CD14-positive monocyte (primary cell): ENCODE measurements around the gene SYTL3. TPM values are rescaled to one million over a fixed set of nuclear protein-coding genes. Genes with fewer than 3 reads are reported as not detected.
A peak's percentile ranks its signal among the peaks of the same experiment; 100 is the strongest.

ENCODE experiments used
- DNase-seq, 3 donors: peaks; one replicate each; pipeline ENCODE4 v3.0.0-alpha.2; 2011 to 2022
- H2AFZ ChIP-seq: 2 replicates; pipeline ENCODE4 v1.6.0; 2012; ENCODE audit warnings: mild to moderate bottlenecking, low read depth, low read length, inconsistent platforms; ENCODE audit not compliant: insufficient read depth, poor library complexity, severe bottlenecking
- H3K27ac ChIP-seq, 2 donors: 1 replicate in 1 of 2; 2 replicates in 1 of 2; pipeline ENCODE4 v1.5.1; 2012 to 2013; ENCODE audit warnings: low read length in 2 of 2, control low read depth in 1 of 2, inconsistent platforms in 1 of 2, low read depth in 1 of 2, mild to moderate bottlenecking in 1 of 2
- H3K27me3 ChIP-seq, 2 donors: one replicate each; pipeline versions ENCODE4 v1.6.0 to v1.6.1; 2011 to 2013; ENCODE audit warnings: low read length in 2 of 2; ENCODE audit not compliant: control insufficient read depth in 2 of 2, insufficient read depth in 2 of 2
- H3K36me3 ChIP-seq, 2 donors: replicated peaks in 1 of 2; 1 replicate in 1 of 2; 2 replicates in 1 of 2; pipeline versions ENCODE4 v1.5.1 to v1.6.1; 2012 to 2013; ENCODE audit warnings: low read length in 2 of 2, control low read depth in 1 of 2, inconsistent platforms in 1 of 2, mild to moderate bottlenecking in 1 of 2; ENCODE audit not compliant: insufficient read depth in 2 of 2, control insufficient read depth in 1 of 2
- H3K4me1 ChIP-seq, 2 donors: 1 replicate in 1 of 2; 2 replicates in 1 of 2; pipeline versions ENCODE4 v1.5.1 to v1.6.1; 2012 to 2013; ENCODE audit warnings: low read length in 2 of 2, control low read depth in 1 of 2, inconsistent platforms in 1 of 2, mild to moderate bottlenecking in 1 of 2, moderate library complexity in 1 of 2; ENCODE audit not compliant: insufficient read depth in 2 of 2, control insufficient read depth in 1 of 2
- H3K4me2 ChIP-seq: replicated peaks from 2 replicates; pipeline ENCODE3; 2012; ENCODE audit warnings: low read length, moderate library complexity, mild to moderate bottlenecking; ENCODE audit not compliant: poor library complexity, severe bottlenecking; ENCODE audit errors: extremely low read depth
- H3K4me3 ChIP-seq, 3 experiments: fragments of 200-600 bp in 1 of 3; sonication (generic) in 1 of 3; replicated peaks in 1 of 3; 1 replicate in 2 of 3; 2 replicates in 1 of 3; pipeline ENCODE4 v1.5.1; 2011 to 2013; ENCODE audit warnings: low read length in 3 of 3, mild to moderate bottlenecking in 3 of 3, control low read depth in 2 of 3, low read depth in 2 of 3, inconsistent platforms in 1 of 3, moderate library complexity in 1 of 3
- H3K79me2 ChIP-seq: 2 replicates; pipeline ENCODE4 v1.6.0; 2012; ENCODE audit warnings: mild to moderate bottlenecking, control low read depth, inconsistent platforms, low read length, moderate library complexity; ENCODE audit not compliant: insufficient read depth
- H3K9ac ChIP-seq: 2 replicates; pipeline ENCODE4 v1.6.0; 2017; ENCODE audit warnings: low read length, mild to moderate bottlenecking; ENCODE audit not compliant: insufficient read depth, poor library complexity, severe bottlenecking
- H3K9me3 ChIP-seq, 2 donors: replicated peaks in 1 of 2; 1 replicate in 1 of 2; 2 replicates in 1 of 2; pipeline versions ENCODE4 v1.5.1 to v1.6.1; 2012 to 2013; ENCODE audit warnings: low read length in 2 of 2, control low read depth in 1 of 2; ENCODE audit not compliant: control insufficient read depth in 1 of 2, insufficient read depth in 1 of 2
- H4K20me1 ChIP-seq: 2 replicates; pipeline ENCODE4 v1.6.0; 2012; ENCODE audit warnings: mild to moderate bottlenecking, low read length, control low read depth, moderate library complexity; ENCODE audit not compliant: insufficient read depth
- H3K27ac Mint-ChIP-seq, 7 donors: one replicate each; pipeline ENCODE4 v1.8.0; 2020; ENCODE audit warnings: mild to moderate bottlenecking in 7 of 7, mixed read lengths in 7 of 7, moderate library complexity in 6 of 7, inconsistent platforms in 2 of 7
- H3K27me3 Mint-ChIP-seq, 3 donors: one replicate each; pipeline ENCODE4 v1.8.0; 2021 to 2022; ENCODE audit warnings: low read depth in 3 of 3, mild to moderate bottlenecking in 3 of 3, mixed read lengths in 3 of 3, moderate library complexity in 3 of 3, inconsistent platforms in 1 of 3
- H3K36me3 Mint-ChIP-seq, 2 donors: one replicate each; pipeline ENCODE4 v1.8.0; 2020; ENCODE audit warnings: mixed read lengths in 2 of 2, inconsistent platforms in 1 of 2, mild to moderate bottlenecking in 1 of 2
- H3K4me1 Mint-ChIP-seq: one replicate; pipeline ENCODE4 v1.8.0; 2020; ENCODE audit warnings: mild to moderate bottlenecking, mixed read lengths
- H3K4me3 Mint-ChIP-seq, 2 donors: one replicate each; pipeline ENCODE4 v1.8.0; 2020; ENCODE audit warnings: mild to moderate bottlenecking in 2 of 2, mixed read lengths in 2 of 2, moderate library complexity in 1 of 2
- H3K9me3 Mint-ChIP-seq, 7 donors: one replicate each; pipeline ENCODE4 v1.8.0; 2020 to 2022; ENCODE audit warnings: mixed read lengths in 7 of 7, mild to moderate bottlenecking in 6 of 7, moderate library complexity in 6 of 7, inconsistent platforms in 2 of 7
- WGBS: methylation state at CpG from one replicate; pipeline ENCODE4 v1.1.5; 2013; ENCODE audit warnings: missing lambda C conversion rate; ENCODE audit not compliant: insufficient coverage; 5-methylcytosine and 5-hydroxymethylcytosine counted together
- intact Hi-C, 2 donors: fragments of 100-400 bp; cut with micrococcal nuclease; formaldehyde crosslinking; loops; one replicate each; pipeline versions ENCODE4 v1.15.0 to v1.15.1; 2023
- polyA plus RNA-seq, 3 donors: library from polyadenylated mRNA; depleted of rRNA in 1 of 3; unstranded in 2 of 3; stranded (reverse) in 1 of 3; fragments of 300-500 nt in 2 of 3; fragments of >200 nt in 1 of 3; fragmentation: Illumina TruSeq in 2 of 3; gene quantifications; 1 replicate in 2 of 3; 2 replicates in 1 of 3; pipeline ENCODE4 v1.2.3, GENCODE V29; 2012 to 2021
- TF ChIP-seq, protein P1 (sequence below): fragments of 200-600 bp; IDR thresholded peaks from one replicate; pipeline ENCODE4 v1.8.0; 2022; ENCODE audit warnings: antibody characterized with exemption, mild to moderate bottlenecking

Gene SYTL3
- polyA plus RNA-seq, 3 donors: 14.6 to 18.7 (median 14.8) TPM

DNA sequence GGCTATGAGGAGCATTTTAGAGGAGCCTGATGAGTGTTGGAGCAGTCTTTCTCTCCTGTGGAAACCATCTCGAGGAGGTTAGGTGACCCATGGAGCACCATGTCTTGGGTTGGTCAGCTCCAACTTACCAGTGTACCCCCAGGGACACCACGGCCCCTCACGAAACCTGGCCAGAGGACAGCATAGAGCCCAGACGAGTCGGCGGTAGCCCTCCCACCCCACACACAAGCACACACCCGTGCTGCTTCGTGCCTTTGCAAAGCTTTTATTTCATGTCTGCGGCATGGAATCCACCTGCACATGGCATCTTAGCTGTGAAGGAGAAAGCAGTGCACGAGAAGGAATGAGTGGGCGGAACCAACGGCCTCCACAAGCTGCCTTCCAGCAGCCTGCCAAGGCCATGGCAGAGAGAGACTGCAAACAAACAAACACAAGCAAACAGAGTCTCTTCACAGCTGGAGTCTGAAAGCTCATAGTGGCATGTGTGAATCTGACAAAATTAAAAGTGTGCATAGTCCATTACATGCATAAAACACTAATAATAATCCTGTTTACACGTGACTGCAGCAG is 115.7 kb downstream of the SYTL3 start:
- no peak overlapping the region for H2AFZ ChIP-seq
- peaks cover 0 to 5% (median 3%) of the 10 kb centered on the region in 7 donors for H3K9me3 Mint-ChIP-seq
- H3K9ac ChIP-seq: no peak overlapping the region
- H3K36me3 ChIP-seq: peaks cover 76 to 92% of the 10 kb centered on the region in 2 donors
- no peak for DNase-seq
- H3K27ac ChIP-seq: no peak overlapping the region
- peaks cover 21% of the 10 kb centered on the region for H4K20me1 ChIP-seq
- H3K4me2 ChIP-seq: no peak overlapping the region
- TF ChIP-seq, protein P1, sequence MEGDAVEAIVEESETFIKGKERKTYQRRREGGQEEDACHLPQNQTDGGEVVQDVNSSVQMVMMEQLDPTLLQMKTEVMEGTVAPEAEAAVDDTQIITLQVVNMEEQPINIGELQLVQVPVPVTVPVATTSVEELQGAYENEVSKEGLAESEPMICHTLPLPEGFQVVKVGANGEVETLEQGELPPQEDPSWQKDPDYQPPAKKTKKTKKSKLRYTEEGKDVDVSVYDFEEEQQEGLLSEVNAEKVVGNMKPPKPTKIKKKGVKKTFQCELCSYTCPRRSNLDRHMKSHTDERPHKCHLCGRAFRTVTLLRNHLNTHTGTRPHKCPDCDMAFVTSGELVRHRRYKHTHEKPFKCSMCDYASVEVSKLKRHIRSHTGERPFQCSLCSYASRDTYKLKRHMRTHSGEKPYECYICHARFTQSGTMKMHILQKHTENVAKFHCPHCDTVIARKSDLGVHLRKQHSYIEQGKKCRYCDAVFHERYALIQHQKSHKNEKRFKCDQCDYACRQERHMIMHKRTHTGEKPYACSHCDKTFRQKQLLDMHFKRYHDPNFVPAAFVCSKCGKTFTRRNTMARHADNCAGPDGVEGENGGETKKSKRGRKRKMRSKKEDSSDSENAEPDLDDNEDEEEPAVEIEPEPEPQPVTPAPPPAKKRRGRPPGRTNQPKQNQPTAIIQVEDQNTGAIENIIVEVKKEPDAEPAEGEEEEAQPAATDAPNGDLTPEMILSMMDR: no peak
- no peaks in the 10 kb centered on the region for H3K4me1 ChIP-seq
- H3K27me3 Mint-ChIP-seq: peaks cover 0 to 2% (median 0%) of the 10 kb centered on the region in 3 donors
- H3K4me3 ChIP-seq: no peak overlapping the region
- no peaks in the 10 kb centered on the region for H3K9me3 ChIP-seq
- H3K79me2 ChIP-seq: no peaks in the 10 kb centered on the region
- WGBS: 98% methylated on average over 4 of the region's 13 CpGs
- peaks cover 2% of the 10 kb centered on the region for H3K4me1 Mint-ChIP-seq
- peak overlapping the region in 1 of 7 donors; percentile 69 for H3K27ac Mint-ChIP-seq
- no peaks in the 10 kb centered on the region for H3K27me3 ChIP-seq
- H3K36me3 Mint-ChIP-seq: peaks cover 88 to 97% of the 10 kb centered on the region in 2 donors
- intact Hi-C loops: no loop called here
- no peak overlapping the region for H3K4me3 Mint-ChIP-seq

DNA sequence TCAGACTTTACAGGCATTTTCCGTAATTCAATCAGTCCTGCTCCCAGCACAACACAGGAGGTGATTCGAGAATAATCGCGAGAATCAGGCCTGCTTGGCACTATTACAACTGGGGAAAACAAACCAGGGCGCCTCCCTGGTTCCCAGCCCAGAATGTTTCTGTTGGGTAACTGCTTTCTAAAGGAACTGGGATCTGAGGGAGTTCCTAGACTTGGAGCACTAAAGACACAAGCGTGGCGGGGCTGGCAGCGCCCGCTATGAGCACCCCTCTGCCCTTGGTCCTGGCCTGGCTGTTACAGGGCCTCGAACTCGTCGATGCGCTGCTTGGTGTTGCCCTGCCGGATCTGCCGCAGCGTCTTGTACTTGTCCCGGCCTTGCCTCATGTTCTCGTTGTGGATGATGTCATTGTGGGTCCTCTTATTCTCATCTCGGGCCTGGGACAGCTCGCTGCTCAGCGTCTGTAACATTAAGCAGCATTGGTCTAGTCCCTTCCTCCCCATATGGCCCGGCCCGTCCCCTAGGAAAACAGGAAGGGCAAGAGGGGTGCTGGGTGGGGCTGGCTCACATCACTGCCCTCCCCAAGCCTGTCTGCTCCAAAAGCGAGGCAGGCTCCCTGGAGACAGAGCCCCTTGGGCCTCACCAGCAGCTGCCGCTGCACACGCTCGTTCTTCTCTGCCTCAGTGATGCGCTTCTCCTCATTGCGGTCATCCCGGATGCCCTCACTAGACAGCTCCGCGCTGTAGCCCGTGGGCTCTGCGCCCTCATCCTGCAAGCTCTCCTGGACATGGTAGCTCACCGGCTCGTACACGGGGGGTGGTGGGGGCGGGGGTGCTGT is 117.0 kb downstream of the SYTL3 start:
- TF ChIP-seq, protein P1: no peak
- 97% methylated on average over 27 of the region's 38 CpGs for WGBS
- no peak overlapping the region for H3K4me3 ChIP-seq
- peaks cover 29% of the 10 kb centered on the region for H4K20me1 ChIP-seq
- Mint-ChIP-seq H3K4me1 (no peaks in the 10 kb centered on the region), H3K9me3 (peaks cover 0 to 4% (median 3%) of the 10 kb centered on the region in 7 donors), H3K36me3 (peaks cover 92 to 100% of the 10 kb centered on the region in 2 donors), H3K4me3 (no peak overlapping the region), H3K27me3 (peaks cover 0 to 2% (median 0%) of the 10 kb centered on the region in 3 donors), H3K27ac (peak overlapping the region in 5 of 7 donors; percentile 43 to 70 (median 58))
- H3K4me2 ChIP-seq: no peak overlapping the region
- DNase-seq: no peak
- intact Hi-C loops: no loop called here
- no peak overlapping the region for H3K9ac ChIP-seq
- peak overlapping the region in 1 of 2 donors; percentile 4 for H3K27ac ChIP-seq
- no peaks in the 10 kb centered on the region for H3K4me1 ChIP-seq
- peaks cover 89 to 100% of the 10 kb centered on the region in 2 donors for H3K36me3 ChIP-seq
- no peaks in the 10 kb centered on the region for H3K9me3 ChIP-seq
- no peaks in the 10 kb centered on the region for H3K79me2 ChIP-seq
- H2AFZ ChIP-seq: no peak overlapping the region
- H3K27me3 ChIP-seq: no peaks in the 10 kb centered on the region
